Neural cell (in vitro differentiated cells): ENCODE data around the gene PHACTR4. TPM values are rescaled to one million over a fixed set of nuclear protein-coding genes. Genes with fewer than 3 reads are reported as not detected.

Experiments
- H2AFZ ChIP-seq: fragments of 200-600, 300-800 bp; sonication (generic), shearing (Covaris generic); 2 replicates; pipeline ENCODE4 v1.6.0; 2014; ENCODE audit warnings: low read depth, mild to moderate bottlenecking, antibody characterized with exemption, low read length, moderate library complexity
- H3F3A ChIP-seq: fragments of 200-600 bp; shearing (Covaris generic); 2 replicates; pipeline ENCODE4 v1.6.1; 2016; ENCODE audit warnings: mild to moderate bottlenecking, moderate library complexity, mixed read lengths, antibody characterized with exemption, low read length; ENCODE audit not compliant: insufficient read depth, poor library complexity, severe bottlenecking
- H3K27ac ChIP-seq: fragments of 200-600, 300-800 bp; sonication (generic), shearing (Covaris generic); 2 replicates; pipeline ENCODE4 v1.5.1; 2014; ENCODE audit warnings: mild to moderate bottlenecking, low read length, moderate library complexity
- H3K27me3 ChIP-seq: fragments of 300-800, 200-600 bp; sonication (generic), shearing (Covaris generic); 2 replicates; pipeline ENCODE4 v1.6.0; 2014; ENCODE audit warnings: mild to moderate bottlenecking, low read depth, low read length, moderate library complexity; ENCODE audit not compliant: insufficient read depth
- H3K36me3 ChIP-seq: fragments of 300-800, 200-600 bp; sonication (generic), shearing (Covaris generic); 2 replicates; pipeline ENCODE4 v1.5.1; 2014; ENCODE audit warnings: mild to moderate bottlenecking, antibody characterized with exemption, low read length, moderate library complexity; ENCODE audit not compliant: insufficient read depth
- H3K4me2 ChIP-seq: fragments of 300-800, 200-600 bp; sonication (generic), shearing (Covaris generic); 2 replicates; pipeline ENCODE4 v1.6.0; 2014; ENCODE audit warnings: mild to moderate bottlenecking, low read length
- H3K4me3 ChIP-seq: fragments of 300-800, 200-600 bp; sonication (generic), shearing (Covaris generic); 2 replicates; pipeline ENCODE4 v1.5.1; 2014; ENCODE audit warnings: mild to moderate bottlenecking, low read length, moderate library complexity
- H3K79me2 ChIP-seq: fragments of 200-600 bp; shearing (Covaris generic); replicated peaks from 2 replicates; pipeline ENCODE4 v1.6.0; 2014; ENCODE audit warnings: mild to moderate bottlenecking, low read length, moderate library complexity; ENCODE audit not compliant: insufficient read depth
- H3K9ac ChIP-seq: fragments of 300-800, 200-600 bp; sonication (generic), shearing (Covaris generic); 2 replicates; pipeline ENCODE4 v1.6.1; 2016; ENCODE audit warnings: mild to moderate bottlenecking, low read length, mixed read lengths
- H3K9me2 ChIP-seq: fragments of 200-600 bp; shearing (Covaris generic); 2 replicates; pipeline ENCODE4 v1.6.1; 2016; ENCODE audit warnings: mild to moderate bottlenecking, low read length, mixed read lengths; ENCODE audit not compliant: insufficient read depth
- H3K9me3 ChIP-seq: fragments of 200-600, 300-800 bp; sonication (generic), shearing (Covaris generic); 2 replicates; pipeline ENCODE4 v1.6.1; 2016; ENCODE audit warnings: mild to moderate bottlenecking, mixed run types, low read length, moderate library complexity, mixed read lengths
- H4K20me1 ChIP-seq: fragments of 200-600 bp; shearing (Covaris generic); 2 replicates; pipeline ENCODE4 v1.6.1; 2016; ENCODE audit warnings: mild to moderate bottlenecking, mixed run types; ENCODE audit not compliant: insufficient read depth
- CTCF ChIP-seq: fragments of 450-650 bp; IDR thresholded peaks from 2 replicates; pipeline ENCODE4 v1.5.1; 2014; ENCODE audit warnings: antibody characterized with exemption, mild to moderate bottlenecking, moderate library complexity; ENCODE audit not compliant: poor library complexity, severe bottlenecking
- EP300 ChIP-seq: fragments of 450-650 bp; conservative IDR thresholded peaks from 2 replicates; pipeline ENCODE4 v1.6.1; 2014; ENCODE audit warnings: antibody characterized with exemption, mild to moderate bottlenecking, moderate library complexity; ENCODE audit not compliant: poor library complexity, severe bottlenecking
- EZH2 ChIP-seq: fragments of 200-600, 300-800 bp; shearing (Covaris generic), sonication (generic); IDR thresholded peaks from 2 replicates; pipeline ENCODE4 v1.6.1; 2014; ENCODE audit warnings: antibody characterized with exemption, low read length, borderline replicate concordance, mild to moderate bottlenecking; ENCODE audit not compliant: insufficient read depth, poor library complexity, severe bottlenecking
- MXI1 ChIP-seq: fragments of 450-650 bp; conservative IDR thresholded peaks from 2 replicates; pipeline ENCODE4 v1.6.1; 2014; ENCODE audit warnings: antibody characterized with exemption, mild to moderate bottlenecking; ENCODE audit not compliant: poor library complexity, severe bottlenecking
- POLR2AphosphoS5 ChIP-seq: IDR thresholded peaks from 2 replicates; pipeline ENCODE4 v1.6.1; 2012
- RAD21 ChIP-seq: fragments of 450-650 bp; conservative IDR thresholded peaks from 2 replicates; pipeline ENCODE4 v1.6.1; 2014; ENCODE audit warnings: antibody characterized with exemption, mild to moderate bottlenecking, moderate library complexity
- REST ChIP-seq: IDR thresholded peaks from 2 replicates; pipeline ENCODE4 v1.6.1; 2012; ENCODE audit warnings: borderline replicate concordance
- SMC3 ChIP-seq: fragments of 450-650 bp; conservative IDR thresholded peaks from 2 replicates; pipeline ENCODE4 v1.6.1; 2014; ENCODE audit warnings: antibody characterized with exemption, mild to moderate bottlenecking, moderate library complexity; ENCODE audit not compliant: poor library complexity
- TAF1 ChIP-seq: IDR thresholded peaks from 2 replicates; pipeline ENCODE4 v1.6.1; 2012; ENCODE audit warnings: low read depth
- polyA plus RNA-seq: library from polyadenylated mRNA; depleted of rRNA; stranded (reverse); fragments of >200 nt; gene quantifications from 2 replicates; pipeline ENCODE4 v1.2.3, GENCODE V29; 2014

PHACTR4 gene
- polyA plus RNA-seq, 1 donor from 2014 or later = 7.9 TPM

- Histone ChIP-seq H3F3A (no peaks in the 10 kb centered on the region), H3K36me3 (peaks cover 9% of the 10 kb centered on the region), H3K27me3 (no peaks in the 10 kb centered on the region), H3K9me2 (no peaks in the 10 kb centered on the region), H4K20me1 (no peaks in the 10 kb centered on the region), H3K9me3 (no peaks in the 10 kb centered on the region), H2AFZ (no peak overlapping the region), H3K4me2 (no peak overlapping the region), H3K4me3 (no peak overlapping the region), H3K9ac (no peak overlapping the region), H3K27ac (no peak overlapping the region), H3K79me2 (no peaks in the 10 kb centered on the region)
- no peak for TF ChIP-seq RAD21
- TF ChIP-seq CTCF = no peak
- no peak for TF ChIP-seq EP300
- no peak for TF ChIP-seq SMC3
- no peak for TF ChIP-seq POLR2AphosphoS5
- no peak for TF ChIP-seq REST
- no peak for TF ChIP-seq TAF1
- no peak for TF ChIP-seq MXI1
- TF ChIP-seq EZH2 = no peak
Observed at GRCh38 chr1:28480308-28480707, 110.8 kb downstream of the PHACTR4 start.

GRCh38 chr1:28482138-28482537, 112.6 kb downstream of the PHACTR4 start:
- H2AFZ ChIP-seq = no peak overlapping the region
- no peak for TF ChIP-seq RAD21
- TF ChIP-seq EZH2 = no peak
- TF ChIP-seq CTCF = no peak
- TF ChIP-seq SMC3 = no peak
- TF ChIP-seq EP300 = no peak
- no peak for TF ChIP-seq POLR2AphosphoS5
- TF ChIP-seq MXI1 = no peak
- no peak for TF ChIP-seq TAF1
- no peak for TF ChIP-seq REST
- no peak overlapping the region for H3K4me2 ChIP-seq
- H3K9me2 ChIP-seq = no peaks in the 10 kb centered on the region
- no peak overlapping the region for H3K27ac ChIP-seq
- H3F3A ChIP-seq = no peaks in the 10 kb centered on the region
- no peaks in the 10 kb centered on the region for H3K27me3 ChIP-seq
- peaks cover 9% of the 10 kb centered on the region for H3K36me3 ChIP-seq
- no peak overlapping the region for H3K9ac ChIP-seq
- no peak overlapping the region for H3K4me3 ChIP-seq
- H3K79me2 ChIP-seq = no peaks in the 10 kb centered on the region
- no peaks in the 10 kb centered on the region for H4K20me1 ChIP-seq
- no peaks in the 10 kb centered on the region for H3K9me3 ChIP-seq
